K562 (cell line): ENCODE measurements around the gene STK33. TPM values are rescaled to one million over a fixed set of nuclear protein-coding genes. Genes with fewer than 3 reads are reported as not detected.

Experiments used
- ATAC-seq: fragments of 200-7000 bp; cut with Tn5 transposase; 3 replicates; pipeline ENCODE4 v1.9.1; 2020; ENCODE audit warnings: moderate library complexity
- BruUV-seq: library from RNA; stranded (reverse); fragments of 400-500 nt; replicated peaks from 2 replicates; lab custom pipeline; 2021; lab: Mats Ljungman, UMichigan
- CTCF ChIA-PET: fragments of 300-600 bp; formaldehyde crosslinking; extraction: SDS; loops from one replicate; lab custom pipeline; 2021; ENCODE audit warnings: low intra/inter-chr PET ratio; lab: Yijun Ruan, JAX
- POLR2A ChIA-PET: fragments of 300-600, 350-650 bp; sonication (Branson Sonifier 250); formaldehyde crosslinking; extraction: SDS; loops from one replicate; lab custom pipeline; 2021; ENCODE audit warnings: antibody characterized with exemption, inconsistent platforms; lab: Yijun Ruan, JAX
- DNase-seq, 4 experiments: peaks; one replicate each; pipeline versions ENCODE4 v3.0.0 to v3.0.0-alpha.2; 2011 to 2018; ENCODE audit warnings: low spot score in 3 of 4, mixed read lengths in 3 of 4; ENCODE audit errors: extremely low read depth in 1 of 4
- FAIRE-seq: peaks from 2 replicates; lab custom pipeline; 2011; peaks lifted over from hg19 to GRCh38; lab: Jason Lieb, UNC
- H2AFZ ChIP-seq: 2 replicates; pipeline ENCODE4 v1.6.0; 2011; ENCODE audit warnings: low read depth, low read length, control low read depth, inconsistent platforms
- H3K27ac ChIP-seq: fragments of 200-600 bp; 3 replicates; pipeline ENCODE4 v1.8.0; 2011; ENCODE audit warnings: low read depth, mild to moderate bottlenecking, control low read depth, inconsistent platforms, low read length, moderate library complexity, mixed read lengths; ENCODE audit errors: extremely low read depth
- H3K27me3 ChIP-seq, 2 experiments: fragments of 300-600 bp in 1 of 2; 2 replicates in 1 of 2; 3 replicates in 1 of 2; pipeline versions ENCODE4 v1.6.0 to v1.8.0; 2011; ENCODE audit warnings: inconsistent platforms in 2 of 2, low read length in 2 of 2, mild to moderate bottlenecking in 1 of 2, mixed read lengths in 1 of 2, moderate library complexity in 1 of 2; ENCODE audit not compliant: control insufficient read depth in 2 of 2, insufficient read depth in 2 of 2
- H3K36me3 ChIP-seq: fragments of 300-600 bp; 3 replicates; pipeline ENCODE4 v1.8.0; 2011; ENCODE audit warnings: mild to moderate bottlenecking, low read length, inconsistent platforms; ENCODE audit not compliant: control insufficient read depth, insufficient read depth
- H3K4me1 ChIP-seq, 2 experiments: fragments of 200-600 bp in 1 of 2; replicated peaks in 1 of 2; 2 replicates in 1 of 2; 3 replicates in 1 of 2; pipeline versions ENCODE4 v1.5.1 to v1.8.0; 2011; ENCODE audit warnings: inconsistent platforms in 2 of 2, low read length in 2 of 2, mild to moderate bottlenecking in 1 of 2, mixed read lengths in 1 of 2, moderate library complexity in 1 of 2; ENCODE audit not compliant: control insufficient read depth in 2 of 2, insufficient read depth in 2 of 2
- H3K4me2 ChIP-seq: 2 replicates; pipeline ENCODE4 v1.6.1; 2011; ENCODE audit warnings: low read length, control low read depth, inconsistent platforms, mixed read lengths; ENCODE audit not compliant: insufficient read depth
- H3K4me3 ChIP-seq: fragments of 200-600 bp; sonication (generic), shearing (Covaris generic); 2 replicates; pipeline ENCODE4 v1.5.1; 2016; ENCODE audit warnings: control low read depth, inconsistent platforms
- H3K79me2 ChIP-seq: fragments of 200-600 bp; 3 replicates; pipeline ENCODE4 v1.8.0; 2011; ENCODE audit warnings: low read length, inconsistent platforms; ENCODE audit not compliant: control insufficient read depth, insufficient read depth
- H3K9ac ChIP-seq, 2 experiments: 2 replicates each; pipeline versions ENCODE4 v1.6.0 to v1.6.1; 2011; ENCODE audit warnings: low read depth in 2 of 2, low read length in 2 of 2, control low read depth in 1 of 2, inconsistent platforms in 1 of 2, mild to moderate bottlenecking in 1 of 2, mixed read lengths in 1 of 2; ENCODE audit not compliant: insufficient read depth in 1 of 2
- H3K9me1 ChIP-seq: one replicate; pipeline ENCODE4 v1.6.0; 2011; ENCODE audit warnings: inconsistent platforms, mild to moderate bottlenecking, low read length, moderate library complexity; ENCODE audit not compliant: control insufficient read depth, insufficient read depth
- H3K9me3 ChIP-seq: replicated peaks from 2 replicates; pipeline ENCODE4 v1.5.1; 2011; ENCODE audit warnings: low read depth, low read length, inconsistent platforms; ENCODE audit not compliant: control insufficient read depth, insufficient read depth
- H4K20me1 ChIP-seq: replicated peaks from 2 replicates; pipeline ENCODE4 v1.6.1; 2011; ENCODE audit warnings: low read length, inconsistent platforms, mixed read lengths; ENCODE audit not compliant: control insufficient read depth, insufficient read depth
- DPF2 ChIP-seq: fragments of 450-650 bp; IDR thresholded peaks from 2 replicates; pipeline ENCODE4 v1.6.1; 2016
- GABPB1 ChIP-seq: sonication (generic); formaldehyde crosslinking; IDR thresholded peaks from 2 replicates; pipeline ENCODE4 v1.8.0; 2022; ENCODE audit warnings: mild to moderate bottlenecking, missing genetic modification reagents
- GATA2 ChIP-seq: sonication (generic); formaldehyde crosslinking; IDR thresholded peaks from 2 replicates; pipeline ENCODE4 v1.4.0; 2020; ENCODE audit warnings: mild to moderate bottlenecking, missing genetic modification reagents
- MTF1 ChIP-seq: fragments of 250-450 bp; sonication (Bioruptor Pico); IDR thresholded peaks from 2 replicates; pipeline ENCODE4 v1.9.0; 2021; ENCODE audit warnings: moderate library complexity, mild to moderate bottlenecking, inconsistent platforms, borderline replicate concordance
- PTRF ChIP-seq: fragments of 450-650 bp; IDR thresholded peaks from 2 replicates; pipeline ENCODE4 v1.6.1; 2016; ENCODE audit warnings: mild to moderate bottlenecking, missing genetic modification characterization, missing compliant biosample characterization
- SRSF3 ChIP-seq: fragments of 200-400 bp; formaldehyde crosslinking; IDR thresholded peaks from 2 replicates; pipeline ENCODE4 v1.6.1; 2016; ENCODE audit warnings: mild to moderate bottlenecking, low read length, moderate library complexity; ENCODE audit not compliant: insufficient read depth
- ZNF445 ChIP-seq: fragments of 250-450 bp; sonication (Bioruptor Pico); IDR thresholded peaks from 2 replicates; pipeline ENCODE4 v1.4.0; 2020; ENCODE audit warnings: low read depth, mild to moderate bottlenecking, moderate library complexity
- WGBS: fragments of 100-300 bp; shearing (Covaris generic); methylation state at CpG from one replicate; pipeline ENCODE4 v1.1.6; 2016; ENCODE audit warnings: low coverage, mixed read lengths; ENCODE audit not compliant: insufficient coverage; ENCODE audit errors: missing lambda C conversion rate; 5-methylcytosine and 5-hydroxymethylcytosine counted together
- in situ Hi-C: fragments of 300-500 bp; cut with MboI; formaldehyde crosslinking; loops from 4 replicates; pipeline ENCODE4 v1.15.0; 2018; ENCODE audit warnings: inconsistent platforms, mixed read lengths
- intact Hi-C: fragments of 100-400 bp; cut with micrococcal nuclease; formaldehyde crosslinking; loops from 2 replicates; pipeline ENCODE4 v1.14.2; 2022
- polyA plus RNA-seq, 8 experiments: library from polyadenylated mRNA; depleted of rRNA in 4 of 8; stranded (reverse) in 5 of 8; unstranded in 3 of 8; fragments of >200 nt; fragmentation: Nextera tagmentation in 2 of 8; fragmentation: Illumina TruSeq in 1 of 8; extraction: Ambion mirVana in 2 of 8; extraction: Trizol in 1 of 8; gene quantifications; 2 replicates each; pipeline versions ENCODE4 v1.2.1 to v1.2.3, GENCODE V29; 2011 to 2014; ENCODE audit warnings: inconsistent platforms in 1 of 8, missing spikeins in 1 of 8
- total RNA-seq, 7 experiments: library from RNA; depleted of rRNA in 6 of 7; stranded (reverse); fragments of >200 nt in 6 of 7; fragmentation: Illumina TruSeq in 2 of 7; extraction: Trizol in 2 of 7; gene quantifications; 2 replicates each; pipeline versions ENCODE4 v1.2.1 to v1.2.3, GENCODE V29; 2011 to 2021; ENCODE audit warnings: low replicate concordance in 1 of 7
- TF ChIP-seq, protein P1 (sequence below): fragments of 450-650 bp; formaldehyde crosslinking; IDR thresholded peaks from 2 replicates; pipeline ENCODE4 v1.4.0; 2020; ENCODE audit warnings: mild to moderate bottlenecking, moderate library complexity
- TF ChIP-seq, protein P2 (sequence below): fragments of 450-650 bp; formaldehyde crosslinking; IDR thresholded peaks from 2 replicates; pipeline ENCODE4 v1.4.0; 2022; ENCODE audit warnings: mild to moderate bottlenecking, moderate library complexity
- TF ChIP-seq, protein P3 (sequence below): fragments of 450-650 bp; IDR thresholded peaks from 2 replicates; pipeline ENCODE4 v1.6.1; 2016
- TF ChIP-seq, protein P4 (sequence below): sonication (generic); formaldehyde crosslinking; IDR thresholded peaks from 2 replicates; pipeline ENCODE4 v1.4.0; 2020; ENCODE audit warnings: mild to moderate bottlenecking, missing genetic modification reagents

Gene STK33
- total and polyA plus RNA-seq, 9 of the 15 experiments (the other 6 are each of a cell fraction or from before 2014, with no cell fraction given): not detected

DNA sequence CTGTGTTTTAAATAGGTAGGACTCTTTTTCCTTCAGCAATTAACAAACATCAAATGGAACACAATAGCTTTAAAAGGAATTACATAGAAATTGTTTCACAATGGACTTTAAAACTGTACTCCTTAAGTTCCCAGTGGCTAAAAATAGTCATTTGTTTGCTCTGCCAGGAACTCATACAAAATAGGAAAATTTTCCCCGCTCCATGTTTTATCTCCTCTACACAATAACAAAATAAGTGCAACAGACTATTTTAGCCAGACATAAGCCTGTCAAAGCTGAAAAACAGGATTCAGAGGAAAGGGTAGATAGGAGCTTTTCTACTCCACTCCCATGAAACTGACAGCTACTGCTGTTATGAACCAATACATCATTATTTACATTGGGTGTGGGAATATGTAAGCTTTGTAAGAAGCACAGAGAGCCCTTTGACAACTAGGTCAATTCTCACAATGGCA lies 90.1 kb downstream of the STK33 start:
- no peaks in the 10 kb centered on the region for H4K20me1 ChIP-seq
- H3K4me2 ChIP-seq: no peak overlapping the region
- BruUV-seq: no TSS peak
- no peak for FAIRE-seq
- no peak overlapping the region for H3K9ac ChIP-seq
- no peak overlapping the region for H3K27ac ChIP-seq
- H3K4me1 ChIP-seq: no peaks in the 10 kb centered on the region
- in situ Hi-C loops: no loop called here
- intact Hi-C loops: no loop called here
- no peaks in the 10 kb centered on the region for H3K36me3 ChIP-seq
- no peak overlapping the region for H3K4me3 ChIP-seq
- CTCF ChIA-PET: no interaction called here
- no peak overlapping the region for H2AFZ ChIP-seq
- no peaks in the 10 kb centered on the region for H3K9me1 ChIP-seq
- ATAC-seq: no peak
- no peak for DNase-seq
- WGBS: 0% methylated on average over 1 of the region's 1 CpG
- H3K27me3 ChIP-seq: peaks cover 0 to 2% of the 10 kb centered on the region in 2 experiments; a peak in 2 of 5 replicates
- no peaks in the 10 kb centered on the region for H3K9me3 ChIP-seq
- TF ChIP-seq, protein P1, sequence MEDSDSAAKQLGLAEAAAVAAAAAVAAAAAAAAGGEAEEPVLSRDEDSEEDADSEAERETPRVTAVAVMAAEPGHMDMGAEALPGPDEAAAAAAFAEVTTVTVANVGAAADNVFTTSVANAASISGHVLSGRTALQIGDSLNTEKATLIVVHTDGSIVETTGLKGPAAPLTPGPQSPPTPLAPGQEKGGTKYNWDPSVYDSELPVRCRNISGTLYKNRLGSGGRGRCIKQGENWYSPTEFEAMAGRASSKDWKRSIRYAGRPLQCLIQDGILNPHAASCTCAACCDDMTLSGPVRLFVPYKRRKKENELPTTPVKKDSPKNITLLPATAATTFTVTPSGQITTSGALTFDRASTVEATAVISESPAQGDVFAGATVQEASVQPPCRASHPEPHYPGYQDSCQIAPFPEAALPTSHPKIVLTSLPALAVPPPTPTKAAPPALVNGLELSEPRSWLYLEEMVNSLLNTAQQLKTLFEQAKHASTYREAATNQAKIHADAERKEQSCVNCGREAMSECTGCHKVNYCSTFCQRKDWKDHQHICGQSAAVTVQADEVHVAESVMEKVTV (CRISPR knock-in tag): no peak
- TF ChIP-seq SRSF3: no peak
- TF ChIP-seq PTRF: no peak
- TF ChIP-seq GABPB1 (CRISPR knock-in tag): no peak
- no peak for TF ChIP-seq DPF2
- no peak for TF ChIP-seq MTF1 (CRISPR knock-in tag)
- TF ChIP-seq, protein P2, sequence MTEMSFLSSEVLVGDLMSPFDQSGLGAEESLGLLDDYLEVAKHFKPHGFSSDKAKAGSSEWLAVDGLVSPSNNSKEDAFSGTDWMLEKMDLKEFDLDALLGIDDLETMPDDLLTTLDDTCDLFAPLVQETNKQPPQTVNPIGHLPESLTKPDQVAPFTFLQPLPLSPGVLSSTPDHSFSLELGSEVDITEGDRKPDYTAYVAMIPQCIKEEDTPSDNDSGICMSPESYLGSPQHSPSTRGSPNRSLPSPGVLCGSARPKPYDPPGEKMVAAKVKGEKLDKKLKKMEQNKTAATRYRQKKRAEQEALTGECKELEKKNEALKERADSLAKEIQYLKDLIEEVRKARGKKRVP (CRISPR knock-in tag): no peak
- no peak for TF ChIP-seq ZNF445
- TF ChIP-seq, protein P3, sequence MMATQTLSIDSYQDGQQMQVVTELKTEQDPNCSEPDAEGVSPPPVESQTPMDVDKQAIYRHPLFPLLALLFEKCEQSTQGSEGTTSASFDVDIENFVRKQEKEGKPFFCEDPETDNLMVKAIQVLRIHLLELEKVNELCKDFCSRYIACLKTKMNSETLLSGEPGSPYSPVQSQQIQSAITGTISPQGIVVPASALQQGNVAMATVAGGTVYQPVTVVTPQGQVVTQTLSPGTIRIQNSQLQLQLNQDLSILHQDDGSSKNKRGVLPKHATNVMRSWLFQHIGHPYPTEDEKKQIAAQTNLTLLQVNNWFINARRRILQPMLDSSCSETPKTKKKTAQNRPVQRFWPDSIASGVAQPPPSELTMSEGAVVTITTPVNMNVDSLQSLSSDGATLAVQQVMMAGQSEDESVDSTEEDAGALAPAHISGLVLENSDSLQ: no peak
- TF ChIP-seq, protein P4, sequence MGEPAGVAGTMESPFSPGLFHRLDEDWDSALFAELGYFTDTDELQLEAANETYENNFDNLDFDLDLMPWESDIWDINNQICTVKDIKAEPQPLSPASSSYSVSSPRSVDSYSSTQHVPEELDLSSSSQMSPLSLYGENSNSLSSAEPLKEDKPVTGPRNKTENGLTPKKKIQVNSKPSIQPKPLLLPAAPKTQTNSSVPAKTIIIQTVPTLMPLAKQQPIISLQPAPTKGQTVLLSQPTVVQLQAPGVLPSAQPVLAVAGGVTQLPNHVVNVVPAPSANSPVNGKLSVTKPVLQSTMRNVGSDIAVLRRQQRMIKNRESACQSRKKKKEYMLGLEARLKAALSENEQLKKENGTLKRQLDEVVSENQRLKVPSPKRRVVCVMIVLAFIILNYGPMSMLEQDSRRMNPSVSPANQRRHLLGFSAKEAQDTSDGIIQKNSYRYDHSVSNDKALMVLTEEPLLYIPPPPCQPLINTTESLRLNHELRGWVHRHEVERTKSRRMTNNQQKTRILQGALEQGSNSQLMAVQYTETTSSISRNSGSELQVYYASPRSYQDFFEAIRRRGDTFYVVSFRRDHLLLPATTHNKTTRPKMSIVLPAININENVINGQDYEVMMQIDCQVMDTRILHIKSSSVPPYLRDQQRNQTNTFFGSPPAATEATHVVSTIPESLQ: no peak
- no peak for TF ChIP-seq GATA2 (CRISPR knock-in tag)
- POLR2A ChIA-PET: no interaction called here
- no peaks in the 10 kb centered on the region for H3K79me2 ChIP-seq
